Measurements from ENCODE around the gene EVI5.
"Not testable (repeated sequence)": the region's sequence is repeated elsewhere in the genome, so short reads cannot be mapped to it uniquely, and the experiment has no call there.

EVI5 gene

DNA sequence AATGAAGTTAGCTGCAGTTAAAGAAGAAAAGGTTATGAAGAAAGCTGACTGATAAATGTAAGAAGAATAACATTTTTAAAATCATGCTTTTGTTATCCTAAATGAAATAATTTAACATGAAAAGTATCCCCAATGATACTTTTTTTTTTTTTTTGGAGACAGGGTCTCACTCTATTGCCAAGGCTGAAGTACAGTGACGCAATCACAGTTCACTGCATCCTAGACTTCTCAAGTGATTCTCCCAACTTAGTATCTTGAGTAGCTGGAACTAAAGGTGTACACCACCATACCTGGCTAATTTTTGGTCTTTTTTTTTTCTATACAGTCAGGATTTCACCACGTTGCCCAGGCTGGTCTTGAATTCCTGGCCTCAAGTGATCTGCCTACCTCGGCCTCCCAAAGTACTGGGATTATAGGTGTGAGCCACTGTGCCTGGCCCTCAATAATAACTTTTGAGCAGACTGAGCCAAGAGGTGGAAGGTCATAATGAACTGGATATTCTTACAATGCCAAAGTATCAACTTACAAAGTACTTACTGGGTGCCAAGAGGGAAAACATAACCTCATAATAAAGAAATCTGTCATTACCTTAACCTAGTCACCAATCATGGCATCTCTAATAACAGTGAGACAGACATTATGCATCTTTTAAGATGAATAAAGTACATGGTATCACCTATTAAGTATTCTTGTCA lies 94.5 kb downstream of the EVI5 start:
- no peak for DNase-seq (ENCODE audit: low read depth in 2 of 2)

DNA sequence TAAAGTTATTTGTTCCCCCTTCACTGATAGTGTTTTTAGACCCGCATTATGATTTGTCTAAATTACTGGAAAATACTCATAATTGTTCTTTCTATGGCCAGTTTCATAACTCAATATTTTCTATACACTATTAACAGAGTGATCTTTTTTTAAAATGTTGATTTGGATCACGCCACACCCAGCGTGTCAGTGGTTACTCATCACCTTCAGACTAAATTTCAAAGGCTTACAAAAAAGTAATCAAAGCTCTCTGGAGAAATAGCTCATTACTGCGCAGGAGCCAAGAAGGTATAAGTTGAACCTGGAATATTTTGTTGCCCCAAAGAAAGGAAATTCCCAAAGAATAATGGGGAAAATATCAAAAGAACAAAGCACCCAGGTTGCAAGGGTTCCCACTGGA lies 104.9 kb downstream of the EVI5 start:
- no peak for DNase-seq (ENCODE audit: low read depth in 2 of 2)

DNA sequence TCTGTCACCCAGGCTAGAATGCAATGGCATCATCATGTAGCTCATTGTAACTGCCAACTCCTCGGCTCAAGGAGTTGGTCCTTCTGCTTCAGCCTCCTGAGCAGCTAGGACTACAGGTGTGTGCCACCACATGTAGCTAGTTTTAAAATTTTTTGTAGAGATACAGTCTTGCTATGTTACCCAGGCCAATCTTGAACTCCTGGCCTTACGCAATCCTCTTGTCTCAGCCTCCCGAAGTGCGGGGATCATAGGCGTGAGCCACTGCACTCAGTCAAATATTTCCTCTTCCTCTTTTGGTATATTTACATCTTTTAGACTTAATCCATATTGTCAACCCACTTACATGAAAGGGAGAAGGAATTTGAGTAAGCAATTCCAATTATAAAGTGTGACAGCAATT lies 121.1 kb downstream of the EVI5 start:
- no peak for DNase-seq (ENCODE audit: low read depth in 2 of 2)

DNA sequence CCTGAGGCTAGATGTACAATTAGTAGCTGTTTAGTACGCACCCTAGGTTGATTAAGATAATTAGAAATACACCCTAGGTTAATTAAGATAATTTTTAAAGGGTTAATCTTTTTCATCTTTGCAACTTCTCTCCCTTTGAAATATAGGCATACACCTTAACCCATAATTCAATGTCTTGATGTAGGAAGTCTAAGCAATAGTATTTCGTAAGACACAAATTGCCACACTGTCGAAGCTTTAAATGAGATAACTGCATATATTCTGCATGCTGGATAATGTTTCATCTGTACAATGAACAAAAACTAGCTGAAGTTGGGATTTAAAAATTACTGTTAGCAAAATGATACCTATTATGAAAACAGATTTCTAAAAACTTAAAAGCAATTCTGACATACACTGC lies 122.9 kb downstream of the EVI5 start:
- no peak for DNase-seq (ENCODE audit: low read depth in 2 of 2)

DNA sequence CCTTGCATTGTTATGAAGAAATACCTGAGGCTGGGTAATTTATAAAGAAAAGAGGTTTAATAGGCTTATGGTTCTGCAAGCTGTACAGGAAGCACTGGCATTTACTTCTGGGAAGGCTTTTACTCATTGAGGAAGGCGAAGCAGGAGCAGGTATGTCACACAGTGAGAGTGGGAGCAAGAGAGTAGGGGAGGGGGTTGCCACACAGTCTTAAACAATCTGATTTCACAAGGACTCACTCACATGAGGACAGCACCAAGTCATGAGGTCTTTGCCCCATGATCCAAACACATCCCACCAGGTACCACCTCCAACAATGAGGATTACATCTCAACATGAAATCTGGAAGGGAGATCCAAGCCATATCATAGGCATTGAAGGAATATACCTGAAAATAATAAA lies 127.2 kb downstream of the EVI5 start:
- DNase-seq (ENCODE audit: low read depth in 2 of 2), result no peak

DNA sequence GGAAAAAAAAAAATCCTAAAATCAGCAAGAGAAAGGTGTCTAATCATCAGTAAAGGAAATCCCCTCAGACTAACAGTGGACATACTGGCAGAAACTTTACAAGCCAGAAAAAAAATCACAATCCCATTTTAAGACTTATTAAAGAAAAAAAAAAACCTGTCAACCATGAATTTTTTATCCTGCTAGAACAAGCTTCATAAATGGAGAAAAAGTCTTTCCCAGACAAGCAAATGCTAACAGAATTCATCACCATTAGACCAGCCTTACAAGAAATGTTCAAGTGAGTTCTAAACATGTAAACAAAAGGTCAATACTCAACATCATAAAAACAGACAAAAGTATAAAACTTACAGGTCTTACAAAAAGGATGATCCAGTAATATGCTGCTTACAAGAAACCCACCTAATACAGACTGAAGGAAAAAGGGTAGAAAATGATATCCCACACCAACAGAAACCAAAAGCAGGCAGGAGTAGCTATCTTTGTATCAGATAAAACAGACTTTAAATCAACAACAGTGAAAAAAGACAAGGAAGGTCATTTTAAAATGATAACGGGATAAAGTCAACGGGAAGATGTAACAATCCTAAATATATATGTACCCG lies 129.6 kb downstream of the EVI5 start:
- no peak for DNase-seq (ENCODE audit: low read depth in 2 of 2)

DNA sequence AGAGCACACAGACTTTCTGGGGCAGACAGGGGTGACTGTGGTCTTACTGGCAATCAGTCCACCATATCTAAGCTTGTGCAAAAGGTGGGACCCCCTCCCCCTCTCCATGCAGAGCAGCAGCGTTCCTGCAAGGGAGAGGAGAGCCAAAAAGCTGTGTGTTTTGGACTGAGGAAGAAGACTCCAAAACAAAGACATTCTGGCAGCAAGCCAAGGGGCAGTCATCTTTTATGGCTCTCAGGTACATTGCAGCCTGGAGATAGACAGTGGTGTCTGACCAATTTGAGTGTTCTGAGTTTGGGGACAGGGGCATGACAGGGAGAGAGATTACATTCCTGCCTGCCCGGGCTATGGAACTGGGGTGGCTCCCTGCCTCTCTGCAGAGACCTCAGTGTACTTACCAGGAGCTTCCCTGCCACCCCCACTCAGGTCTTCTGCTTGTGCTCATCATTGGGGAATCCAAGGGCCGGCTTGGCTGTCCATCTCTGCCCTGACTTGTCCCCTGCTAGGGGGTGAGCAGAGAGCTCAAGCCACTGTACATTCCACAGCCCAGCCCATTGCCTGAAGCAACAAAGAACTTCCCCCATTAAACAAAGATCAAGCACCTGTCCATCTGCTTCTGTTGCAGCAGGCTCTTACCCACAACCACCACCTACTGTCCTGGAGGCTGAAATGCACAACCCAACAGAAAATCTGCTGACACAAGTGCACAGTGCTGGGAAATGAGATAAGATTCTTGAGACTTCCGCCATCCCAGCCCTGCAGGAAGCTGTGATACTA lies 131.1 kb downstream of the EVI5 start:
- no peak for DNase-seq (ENCODE audit: low read depth in 2 of 2)

DNA sequence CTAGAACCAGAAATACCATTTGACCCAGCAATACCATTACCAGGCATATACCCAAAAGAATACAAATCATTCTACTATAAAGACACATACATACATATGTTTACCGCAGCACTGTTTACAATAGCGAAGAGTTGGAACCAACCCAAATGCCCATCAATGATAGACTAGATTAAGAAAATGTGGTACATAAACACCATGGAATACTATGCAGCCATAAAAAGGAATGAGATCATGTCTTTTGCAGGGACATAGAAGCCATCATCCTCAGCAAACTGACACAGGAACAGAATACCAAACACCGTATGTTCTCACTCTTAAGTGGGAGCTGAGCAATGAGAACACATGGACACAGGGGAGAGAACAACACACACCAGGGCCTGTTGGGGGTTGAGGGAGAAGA lies 144.2 kb downstream of the EVI5 start:
- not testable (repeated sequence) for DNase-seq (ENCODE audit: low read depth in 2 of 2)

DNA sequence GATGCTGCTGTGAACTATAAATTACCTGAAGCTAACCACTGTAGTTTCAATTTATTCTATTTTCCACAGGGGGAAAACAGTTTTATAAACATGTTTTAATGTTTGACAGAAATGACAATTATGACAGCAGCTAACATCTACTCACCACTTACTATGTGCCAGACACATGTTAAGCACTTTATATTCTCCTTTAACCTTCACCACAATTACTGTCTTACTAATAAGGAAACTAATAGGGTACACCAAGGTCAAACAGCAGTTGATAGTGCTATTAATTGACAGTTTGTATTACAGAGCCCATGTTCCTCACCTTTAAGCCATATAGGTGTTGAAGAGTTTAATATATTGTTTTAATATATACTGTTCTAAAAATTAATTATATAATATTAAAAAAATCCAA lies 146.4 kb downstream of the EVI5 start:
- DNase-seq (ENCODE audit: low read depth in 2 of 2), result no peak

DNA sequence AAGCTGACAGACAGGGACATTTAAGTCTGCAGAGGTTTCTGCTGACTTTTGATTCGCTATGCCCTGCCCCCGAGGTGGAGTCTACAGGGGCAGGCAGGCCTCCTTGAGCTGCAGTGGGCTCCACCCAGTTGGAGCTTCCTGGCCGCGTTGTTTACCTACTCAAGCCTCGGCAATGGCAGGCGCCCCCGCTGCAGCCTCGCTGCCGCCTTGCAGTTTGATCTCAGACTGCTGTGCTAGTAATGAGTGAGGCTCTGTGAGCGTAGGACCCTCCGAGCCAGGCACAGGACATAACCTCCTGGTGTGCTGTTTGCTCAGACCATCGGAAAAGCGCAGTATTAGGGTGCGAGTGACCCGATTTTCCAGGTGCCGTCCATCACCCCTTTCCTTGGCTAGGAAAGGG lies 149.7 kb downstream of the EVI5 start:
- not testable (repeated sequence) for DNase-seq (ENCODE audit: low read depth in 2 of 2)

DNA sequence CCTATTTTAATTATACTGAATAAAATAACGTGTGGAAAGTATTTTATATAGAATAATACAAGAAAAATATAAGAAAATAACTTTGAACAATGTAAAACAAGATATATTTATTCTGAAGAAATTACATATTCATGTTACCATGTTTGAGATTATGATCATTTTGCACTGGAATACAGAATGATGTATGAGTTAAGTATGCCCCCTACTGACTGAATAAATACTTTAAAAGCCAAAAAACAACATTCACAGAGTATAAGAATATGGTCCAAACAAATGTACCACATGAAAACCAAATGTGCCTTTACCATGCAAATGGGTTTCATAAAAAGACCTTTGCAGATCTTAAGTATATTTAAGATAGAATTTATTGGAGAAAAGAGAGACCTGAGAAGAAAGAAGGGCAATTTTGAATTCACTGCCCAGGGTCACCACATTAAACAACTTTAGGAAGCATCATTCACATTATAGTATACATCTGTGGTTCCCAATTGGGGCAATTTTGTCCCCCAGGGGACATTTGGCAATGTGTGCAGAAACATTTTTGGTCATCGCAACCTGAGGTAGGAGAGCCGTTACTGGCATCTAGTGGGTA lies 161.6 kb downstream of the EVI5 start:
- DNase-seq (ENCODE audit: low read depth in 2 of 2), result no peak

DNA sequence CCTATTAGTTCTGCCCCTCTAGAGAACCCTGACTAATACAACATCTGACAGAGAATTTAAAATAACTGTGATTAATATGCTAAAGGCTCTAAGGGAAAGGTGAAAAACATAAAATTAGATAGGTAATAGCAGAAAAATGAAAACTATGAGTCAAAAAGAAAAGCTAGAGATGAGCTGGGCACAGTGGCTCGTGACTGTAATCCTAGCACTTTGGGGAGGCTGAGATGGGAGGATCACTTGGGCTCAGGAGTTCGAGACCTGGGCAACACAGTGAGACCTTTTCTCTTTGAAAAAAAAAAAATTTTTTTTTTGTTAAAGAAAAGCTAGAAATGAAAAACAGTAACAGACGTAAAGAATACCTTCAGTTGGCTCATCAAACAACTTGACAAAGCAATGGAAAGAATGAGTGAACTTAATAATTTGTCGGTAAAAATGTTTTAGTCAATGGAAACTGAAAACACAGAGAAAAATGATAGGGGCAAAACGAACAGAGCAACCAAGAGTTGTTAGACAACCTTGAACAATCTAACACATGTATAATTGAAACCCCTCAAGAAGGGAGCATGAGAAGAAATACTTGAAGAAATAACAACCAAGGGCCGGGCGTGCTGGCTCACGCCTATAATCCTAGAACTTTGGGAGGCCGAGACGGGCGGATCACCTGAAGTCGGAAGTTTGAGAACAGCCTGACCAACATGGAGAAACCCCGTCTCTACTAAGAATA lies 165.3 kb downstream of the EVI5 start:
- peak; percentile 7 to 12 for DNase-seq (ENCODE audit: low read depth in 2 of 2)

DNA sequence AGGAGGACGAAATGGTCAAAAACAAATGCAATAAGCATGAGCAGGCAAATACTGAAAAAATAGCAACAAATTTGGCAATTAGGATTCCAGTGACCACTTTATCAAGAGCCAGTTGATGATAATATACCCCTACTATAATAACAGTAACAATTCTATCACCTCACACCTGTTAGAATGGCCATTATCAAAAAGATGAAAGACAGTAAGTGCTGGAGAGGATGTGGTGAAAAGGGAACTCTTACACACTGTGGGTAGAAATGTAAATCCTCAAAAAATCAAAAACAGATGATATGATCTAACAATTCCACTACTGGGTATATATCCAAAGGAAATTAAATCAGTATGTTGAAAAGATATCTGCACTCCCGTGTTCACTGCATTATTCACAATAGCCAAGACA lies 183.9 kb downstream of the EVI5 start:
- DNase-seq (ENCODE audit: low read depth in 2 of 2), result no peak

DNA sequence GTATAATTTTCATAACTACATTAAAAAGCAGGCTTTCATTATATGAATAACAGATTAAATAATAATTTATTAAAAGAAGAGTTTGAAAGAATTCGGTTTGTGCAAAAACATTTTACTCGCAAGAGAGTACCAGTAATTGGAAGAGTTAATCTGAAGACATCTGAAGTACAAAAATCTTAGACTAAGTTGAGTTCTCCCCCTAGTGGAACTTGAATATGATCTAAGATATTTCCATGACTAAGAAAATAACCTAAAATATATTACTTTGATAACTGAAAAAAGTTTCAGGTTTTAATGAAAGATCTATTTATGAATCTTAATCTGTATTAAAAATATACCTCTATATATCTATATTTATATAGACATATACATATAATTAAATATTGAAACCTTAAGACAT lies 185.7 kb downstream of the EVI5 start:
- no peak for DNase-seq (ENCODE audit: low read depth in 2 of 2)

DNA sequence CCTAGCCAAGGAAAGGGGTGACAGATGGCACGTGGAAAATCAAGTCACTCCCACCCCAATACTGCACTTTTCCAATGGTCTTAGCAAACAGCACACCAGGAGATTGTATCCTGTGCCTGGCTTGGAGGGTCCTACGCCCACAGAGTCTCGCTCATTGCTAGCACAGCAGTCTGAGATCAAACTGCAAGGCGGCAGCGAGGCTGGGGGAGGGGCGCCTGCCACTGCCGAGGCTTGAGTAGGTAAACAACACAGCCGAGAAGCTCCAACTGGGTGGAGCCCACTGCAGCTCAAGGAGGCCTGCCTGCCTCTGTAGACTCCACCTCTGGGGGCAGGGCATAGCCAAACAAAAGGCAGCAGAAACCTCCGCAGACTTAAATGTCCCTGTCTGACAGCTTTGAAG lies 195.5 kb downstream of the EVI5 start:
- DNase-seq (ENCODE audit: low read depth in 2 of 2), result not testable (repeated sequence)

DNA sequence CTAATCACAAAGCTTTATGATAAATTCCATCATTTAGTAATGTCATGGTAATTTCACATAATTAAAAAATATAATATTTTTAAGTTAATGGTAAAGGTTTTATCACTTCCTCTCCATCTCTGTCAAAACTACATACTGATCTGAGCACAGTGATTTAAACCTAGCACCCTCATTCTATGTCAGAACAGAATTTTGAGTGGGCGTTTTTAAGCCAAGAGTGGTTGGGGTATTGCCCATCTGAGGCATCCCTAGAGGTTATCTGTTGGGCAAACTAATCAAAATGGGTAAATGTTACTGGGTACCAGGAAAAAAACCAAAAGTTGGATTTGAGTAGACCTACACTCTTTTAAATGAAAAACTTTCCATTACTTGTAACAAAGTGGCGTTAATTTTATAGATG lies 197.5 kb downstream of the EVI5 start:
- DNase-seq (ENCODE audit: low read depth in 2 of 2), result no peak

DNA sequence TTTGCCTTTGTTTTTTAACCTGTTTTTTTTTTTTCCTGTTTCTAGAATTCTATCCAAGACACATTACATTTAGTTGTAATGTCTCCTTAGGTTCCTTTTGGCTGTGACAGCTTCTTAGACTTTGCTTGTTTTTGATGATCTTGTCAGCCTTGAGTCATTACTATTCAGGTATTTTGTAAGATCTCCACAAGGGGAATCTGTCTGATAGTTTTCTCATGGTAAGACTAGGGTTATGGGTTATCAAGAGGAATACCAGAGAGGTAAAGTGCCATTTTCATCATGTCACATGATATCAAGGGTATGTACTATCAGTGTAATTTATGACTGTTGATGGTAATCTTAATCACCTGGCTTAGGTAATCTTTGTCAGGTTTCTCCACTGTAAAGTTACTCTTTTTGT lies 199.1 kb downstream of the EVI5 start:
- DNase-seq (ENCODE audit: low read depth in 2 of 2), result no peak

DNA sequence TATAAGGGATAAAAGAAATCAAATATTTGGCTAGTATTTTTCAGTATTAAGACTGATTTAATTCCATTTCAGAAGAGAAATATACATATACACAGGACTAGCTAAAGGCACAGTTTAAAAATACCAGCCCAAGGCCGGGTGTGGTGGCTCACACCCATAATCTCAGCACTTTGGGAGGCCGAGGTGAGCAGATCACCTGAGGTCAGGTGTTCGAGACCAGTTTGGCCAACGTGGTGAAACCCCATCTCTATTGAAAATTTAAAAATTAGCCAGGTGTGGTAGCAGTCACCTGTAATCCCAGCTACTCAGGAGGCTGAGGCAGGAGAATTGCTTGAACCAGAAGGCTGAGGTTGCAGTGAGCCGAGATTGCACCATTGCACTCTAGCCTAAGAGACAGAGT lies 200.1 kb downstream of the EVI5 start:
- not testable (repeated sequence) for DNase-seq (ENCODE audit: low read depth in 2 of 2)

DNA sequence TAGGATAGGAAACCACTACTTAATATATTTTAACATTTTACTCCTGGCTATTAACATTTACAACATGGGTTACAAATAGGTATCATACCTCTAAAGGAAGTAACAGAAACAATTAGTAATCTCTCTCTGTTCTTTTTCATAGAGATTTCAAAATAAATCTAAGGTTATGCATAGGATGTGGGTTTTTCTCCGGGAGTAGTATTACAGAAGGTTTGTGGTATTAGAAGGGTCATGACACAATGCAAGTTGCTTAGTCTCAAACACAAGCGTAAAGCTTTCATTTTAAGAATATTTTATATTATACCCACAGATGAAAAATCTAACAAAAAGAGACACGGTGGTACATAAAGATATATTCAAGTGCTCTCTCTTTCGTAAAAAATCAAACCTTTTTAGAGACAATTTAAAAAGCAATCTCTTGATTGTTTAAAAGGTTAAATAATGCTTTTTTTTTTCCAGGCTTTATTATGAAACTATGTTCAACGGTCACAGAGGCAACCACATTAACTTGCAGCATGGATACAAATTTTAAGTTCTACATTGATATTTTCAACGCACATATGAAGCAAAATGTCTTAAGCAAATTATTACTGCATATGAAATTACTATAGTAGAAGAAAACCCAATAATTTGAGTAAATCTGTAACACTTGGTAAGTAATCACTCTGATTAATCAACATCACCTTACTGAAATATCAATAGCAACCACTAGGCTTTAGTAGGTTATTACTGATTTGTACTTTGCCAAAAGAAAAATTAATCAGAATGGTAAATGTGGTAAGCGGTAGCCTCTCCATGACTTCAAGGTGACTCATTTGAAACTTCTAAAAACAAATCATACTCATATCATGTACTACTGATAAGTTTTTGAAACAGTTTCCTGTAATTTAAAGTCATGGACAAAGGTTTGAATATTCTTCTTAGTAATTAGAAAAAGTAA lies 200.8 kb downstream of the EVI5 start:
- no peak for DNase-seq (ENCODE audit: low read depth in 2 of 2)

DNA sequence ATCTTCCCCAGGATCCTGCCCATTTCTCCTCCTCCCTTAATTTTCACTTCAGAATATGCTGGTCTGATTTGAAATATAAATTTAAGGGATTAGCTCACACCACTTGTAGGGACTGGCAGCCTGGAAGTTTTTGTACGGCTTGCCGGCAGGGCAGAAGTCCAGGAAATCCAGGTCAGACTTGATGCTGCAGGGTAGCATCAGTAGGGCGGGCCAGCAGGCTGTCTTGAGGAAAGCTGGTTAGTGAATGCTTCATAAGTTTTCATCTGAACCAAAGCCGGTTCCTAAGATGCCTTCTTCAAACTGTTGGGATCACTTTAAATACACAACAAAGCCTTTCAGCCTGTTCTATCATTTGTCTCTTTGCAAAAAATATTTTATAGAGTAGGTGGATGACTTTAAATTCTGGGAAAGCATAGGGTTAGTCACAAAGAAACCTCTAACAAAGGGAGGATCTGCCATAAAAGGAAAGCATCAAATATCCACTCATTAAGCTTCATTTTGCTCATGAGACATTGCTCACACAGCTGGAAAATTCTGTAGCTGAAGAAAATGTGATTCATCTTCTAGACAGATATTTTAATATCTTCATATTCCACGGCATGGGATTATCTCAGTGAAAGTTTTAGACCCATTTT lies 207.5 kb downstream of the EVI5 start:
- DNase-seq (ENCODE audit: low read depth in 2 of 2), result no peak
